Erythroblast (primary cell): ENCODE results near the gene CDK11A.

Experiments used
- GATA1 ChIP-seq: IDR thresholded peaks from 2 replicates; pipeline ENCODE4 v1.6.1; 2011; ENCODE audit warnings: low read depth, mild to moderate bottlenecking, control low read depth, low read length, moderate library complexity
- POLR2A ChIP-seq: IDR thresholded peaks from 2 replicates; pipeline ENCODE4 v1.6.1; 2011; ENCODE audit warnings: mild to moderate bottlenecking, low read length

DNA sequence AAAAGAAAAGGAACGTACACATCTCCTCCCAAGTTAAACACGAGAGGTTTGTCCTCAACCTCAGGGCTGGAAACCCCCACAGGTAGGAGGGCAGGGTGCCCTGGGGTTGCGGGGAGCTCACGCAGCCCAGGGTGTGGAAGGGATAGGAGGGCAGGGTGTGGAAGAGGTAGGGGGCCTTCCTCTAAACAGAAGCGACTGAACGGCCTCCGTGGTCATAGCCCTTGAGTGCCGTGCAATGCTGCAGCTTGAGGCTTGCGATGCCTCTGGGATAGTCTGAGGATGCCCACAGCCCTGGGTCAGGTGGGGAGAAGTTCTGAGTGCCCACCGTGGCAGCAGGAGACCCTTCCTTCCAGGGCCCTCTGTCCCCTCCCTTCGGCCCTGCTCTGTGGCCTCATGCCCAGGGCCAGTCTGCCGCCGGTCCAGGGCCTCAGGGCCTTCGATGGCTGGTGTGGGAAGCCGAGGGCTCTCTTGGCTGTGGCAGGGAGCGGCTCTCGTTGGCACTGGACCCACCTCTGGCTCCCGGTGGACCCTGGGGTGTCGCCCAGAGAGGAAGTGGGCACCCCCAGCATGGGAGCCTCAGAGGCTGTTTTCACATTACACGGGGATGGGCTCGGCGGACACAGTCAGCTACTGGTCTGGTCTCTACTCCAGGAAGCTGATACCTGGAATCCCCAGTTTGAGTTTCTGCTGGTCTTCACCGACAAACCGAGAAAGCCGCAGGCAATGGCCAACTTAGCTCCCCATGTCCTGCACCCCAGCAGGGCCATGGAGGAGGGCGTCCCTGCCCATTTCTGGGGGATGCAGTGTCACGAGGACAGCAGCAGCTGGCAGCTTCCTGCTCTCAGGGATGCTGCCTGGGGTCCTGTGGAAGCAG lies 59.0 kb downstream of the CDK11A start:
- no peak for TF ChIP-seq POLR2A
- TF ChIP-seq GATA1, result no peak
